Lower lobe of right lung (tissue), 2 donors: ENCODE data around the gene ARFRP1. TPM values are rescaled to one million over a fixed set of nuclear protein-coding genes. Genes with fewer than 3 reads are reported as not detected.

Source experiments
- ATAC-seq, 2 donors: fragments of 200-7000 bp; cut with Tn5 transposase; one replicate each; pipeline ENCODE4 v1.9.1; 2020 to 2022; ENCODE audit warnings: mild to moderate bottlenecking in 2 of 2, moderate library complexity in 2 of 2
- DNase-seq: peaks from one replicate; pipeline ENCODE4 v3.0.0-alpha.2; 2020
- H3K27ac ChIP-seq: fragments of 200-600 bp; one replicate; pipeline ENCODE4 v1.8.0; 2022
- H3K27me3 ChIP-seq: fragments of 200-600 bp; one replicate; pipeline ENCODE4 v1.8.0; 2022; ENCODE audit warnings: low read depth
- H3K36me3 ChIP-seq: fragments of 200-600 bp; one replicate; pipeline ENCODE4 v1.8.0; 2022; ENCODE audit warnings: mild to moderate bottlenecking
- H3K4me1 ChIP-seq: fragments of 200-600 bp; one replicate; pipeline ENCODE4 v1.8.0; 2022
- H3K4me3 ChIP-seq: fragments of 200-600 bp; one replicate; pipeline ENCODE4 v1.8.0; 2022; ENCODE audit warnings: mild to moderate bottlenecking
- H3K9me3 ChIP-seq: fragments of 200-600 bp; one replicate; pipeline ENCODE4 v1.8.0; 2022
- CTCF ChIP-seq: fragments of 200-600 bp; IDR thresholded peaks from one replicate; pipeline ENCODE4 v1.8.0; 2022; ENCODE audit warnings: antibody characterized with exemption, mild to moderate bottlenecking
- intact Hi-C: fragments of 100-400 bp; cut with DNase I; formaldehyde crosslinking; loops from one replicate; pipeline ENCODE4 v1.11.0; 2022
- long read RNA-seq: library from polyadenylated mRNA; unstranded; transcript quantifications from one replicate; pipeline ENCODE4 v2.0.0, GENCODE V29; 2021
- total RNA-seq: library from RNA; stranded (reverse); fragmentation: NEBNext Ultra II Directional; extraction: Animal tissue kit (Norgen Biotek cat#: 25700); gene quantifications from one replicate; pipeline ENCODE4 v1.2.1, GENCODE V29; 2021
- donor health status: DM: no; HTN: yes; CAD: no; lungs with severe emphysema.

The ARFRP1 gene
- 44.3 TPM for total RNA-seq
- long read RNA-seq, transcript ARFRP1-214 (8 exons, 2,559 nt): major isoform, 38 of 119 reads
- long read RNA-seq, transcript ARFRP1-202 (7 exons, 1,061 nt): minor isoform, 5 of 119 reads
- long read RNA-seq, partial matches to known transcripts: 13 of 119 reads
- long read RNA-seq, other reads (novel, unspliced or antisense): 51 of 119 reads

- peaks cover 66% of the 10 kb centered on the region for H3K36me3 ChIP-seq
- peak; percentile 97 to 98 for ATAC-seq
- H3K9me3 ChIP-seq: no peaks in the 10 kb centered on the region
- TF ChIP-seq CTCF: no peak
- peaks cover 32% of the 10 kb centered on the region for H3K4me1 ChIP-seq
- peak within 1 kb of the TSS; percentile 96 for H3K4me3 ChIP-seq
- H3K27me3 ChIP-seq: no peaks in the 10 kb centered on the region
- intact Hi-C loops: no loop called here
- H3K27ac ChIP-seq: peak within 1 kb of the TSS; percentile 95
- DNase-seq: peak; percentile 94
Measured at GRCh38 chr20:63707558-63708300, at the start of gene ARFRP1, which contains the start of gene ZGPAT. ARFRP1 (minus strand) TSS chr20:63707976; CDS start chr20:63707091, 885 bp downstream. ZGPAT (plus strand) TSS chr20:63708039; CDS start chr20:63708581, 542 bp downstream.

- no peak for TF ChIP-seq CTCF
- ATAC-seq (peak; percentile 5 to 28), DNase-seq (no peak)
- Histone ChIP-seq H3K36me3 (peaks cover 5% of the 10 kb centered on the region), H3K27me3 (no peaks in the 10 kb centered on the region), H3K27ac (no peak overlapping the region), H3K4me1 (no peaks in the 10 kb centered on the region), H3K9me3 (no peaks in the 10 kb centered on the region), H3K4me3 (no peak overlapping the region)
- intact Hi-C loops: no loop called here
Measured at GRCh38 chr20:63756648-63756991, 48.8 kb upstream of the ARFRP1 start.

- Histone ChIP-seq H3K4me3 (no peak overlapping the region), H3K4me1 (no peaks in the 10 kb centered on the region), H3K27me3 (no peaks in the 10 kb centered on the region), H3K36me3 (peaks cover 5% of the 10 kb centered on the region), H3K27ac (no peak overlapping the region), H3K9me3 (no peaks in the 10 kb centered on the region)
- TF ChIP-seq CTCF: no peak
- DNase-seq (no peak), ATAC-seq (no peak)
- intact Hi-C loops: no loop called here
Measured at GRCh38 chr20:63755933-63756647, 48.3 kb upstream of the ARFRP1 start.

GRCh38 chr20:63754008-63754407, 46.2 kb upstream of the ARFRP1 start:
- Histone ChIP-seq H3K27me3 (no peaks in the 10 kb centered on the region), H3K36me3 (peaks cover 5% of the 10 kb centered on the region), H3K4me3 (no peak overlapping the region), H3K27ac (no peak overlapping the region), H3K4me1 (no peaks in the 10 kb centered on the region), H3K9me3 (no peaks in the 10 kb centered on the region)
- DNase-seq (no peak), ATAC-seq (no peak)
- intact Hi-C loops: no loop called here
- TF ChIP-seq CTCF: no peak

- Histone ChIP-seq H3K27me3 (no peaks in the 10 kb centered on the region), H3K9me3 (no peaks in the 10 kb centered on the region), H3K4me1 (no peaks in the 10 kb centered on the region), H3K4me3 (no peak overlapping the region), H3K36me3 (peaks cover 5% of the 10 kb centered on the region), H3K27ac (no peak overlapping the region)
- no peak for TF ChIP-seq CTCF
- ATAC-seq (no peak), DNase-seq (no peak)
- intact Hi-C loops: no loop called here
Measured at GRCh38 chr20:63753381-63753780, 45.6 kb upstream of the ARFRP1 start.
